A549 (cell line): ENCODE results near the gene TF.

ENCODE experiments used
- CTCF ChIP-seq: fragments of >200 bp; sonication (Bioruptor Twin); formaldehyde crosslinking; IDR thresholded peaks from 3 replicates; pipeline ENCODE4 v1.5.1; 2016
- HOXB5 ChIP-seq: fragments of 250-450 bp; sonication (Bioruptor Pico); IDR thresholded peaks from 2 replicates; pipeline ENCODE4 v1.5.0; 2020; ENCODE audit warnings: mild to moderate bottlenecking, moderate library complexity
- MAX ChIP-seq: IDR thresholded peaks from 2 replicates; pipeline ENCODE4 v1.6.1; 2012
- PHF8 ChIP-seq: fragments of 200-600 bp; sonication (generic); IDR thresholded peaks from 2 replicates; pipeline ENCODE4 v1.6.1; 2016; ENCODE audit warnings: low read depth, mild to moderate bottlenecking, antibody characterized with exemption, moderate library complexity, borderline replicate concordance

GRCh38 chr3:133799794-133800585, 53.8 kb downstream of the TF start:
- TF ChIP-seq MAX: no peak
- TF ChIP-seq CTCF: no peak
- no peak for TF ChIP-seq HOXB5 (CRISPR knock-in tag)
- TF ChIP-seq PHF8: no peak
